ENCODE data around the gene RAET1E.
A peak's percentile ranks its signal among the peaks of the same experiment; 100 is the strongest.
"Not testable (repeated sequence)": the region's sequence is repeated elsewhere in the genome, so short reads cannot be mapped to it uniquely, and the experiment has no call there.

Gene RAET1E

DNA sequence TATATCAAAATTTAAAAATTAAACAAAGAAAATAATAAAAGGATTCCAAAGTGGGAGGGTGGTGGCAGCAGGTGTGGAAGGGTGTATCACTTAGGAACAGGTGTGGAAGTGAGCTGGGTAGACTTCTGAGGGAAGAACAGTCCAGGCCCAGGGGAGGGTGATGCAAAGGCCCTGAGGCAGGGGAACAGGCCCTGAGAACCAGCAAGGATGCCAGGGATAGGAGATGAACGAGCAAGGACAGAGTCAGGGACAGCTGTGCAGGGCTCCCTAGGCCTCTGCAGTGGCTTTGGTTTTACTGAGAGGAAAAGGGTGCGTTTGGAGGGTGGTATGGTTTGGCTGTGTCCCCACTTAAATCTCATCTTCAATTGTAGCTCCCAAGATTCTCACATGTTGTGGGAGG is 9.4 kb upstream of the RAET1E start:
- DNase-seq = no peak

DNA sequence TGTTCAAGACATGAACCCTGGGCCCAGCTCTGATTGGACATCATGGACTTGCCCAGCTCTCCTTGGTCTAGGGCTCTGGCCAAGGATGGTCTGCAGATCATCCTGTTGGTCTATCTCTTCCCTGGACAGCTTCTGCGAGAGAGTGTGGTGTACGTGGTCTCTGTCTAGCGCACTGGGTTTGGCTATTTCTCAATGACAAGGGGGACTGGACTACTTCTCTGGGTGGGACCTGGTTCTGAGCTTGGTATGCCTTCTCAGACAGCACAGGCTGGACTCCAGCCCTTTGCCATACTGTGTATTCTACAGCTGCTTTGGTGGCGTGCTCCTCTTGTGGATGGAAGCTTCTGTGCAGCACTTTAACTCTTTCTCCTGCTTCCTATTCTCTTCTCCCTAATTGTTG is 8.5 kb upstream of the RAET1E start:
- no peak for DNase-seq

DNA sequence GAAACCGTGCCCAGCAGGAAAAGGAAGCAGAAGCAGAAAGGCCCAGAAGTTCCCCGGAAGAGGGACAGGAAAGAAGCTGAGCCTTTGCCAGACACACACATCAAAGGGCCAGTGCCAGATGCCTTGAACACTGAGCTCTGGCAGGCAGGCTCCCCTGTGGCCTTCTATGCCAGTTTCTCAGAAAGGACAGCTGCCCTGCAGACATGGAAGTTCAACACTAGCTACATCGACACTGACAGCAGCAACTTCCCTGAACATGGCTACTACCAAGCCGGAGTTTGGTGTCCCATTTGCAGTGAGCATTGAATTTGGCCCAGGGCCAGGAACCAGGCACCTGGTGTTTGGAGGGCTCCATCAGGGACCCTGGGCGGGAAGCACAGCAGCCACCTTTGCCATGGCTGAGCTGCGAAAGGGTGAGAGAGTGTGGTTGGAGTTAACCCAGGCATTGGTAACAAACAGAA is 8.0 kb upstream of the RAET1E start:
- no peak for DNase-seq

DNA sequence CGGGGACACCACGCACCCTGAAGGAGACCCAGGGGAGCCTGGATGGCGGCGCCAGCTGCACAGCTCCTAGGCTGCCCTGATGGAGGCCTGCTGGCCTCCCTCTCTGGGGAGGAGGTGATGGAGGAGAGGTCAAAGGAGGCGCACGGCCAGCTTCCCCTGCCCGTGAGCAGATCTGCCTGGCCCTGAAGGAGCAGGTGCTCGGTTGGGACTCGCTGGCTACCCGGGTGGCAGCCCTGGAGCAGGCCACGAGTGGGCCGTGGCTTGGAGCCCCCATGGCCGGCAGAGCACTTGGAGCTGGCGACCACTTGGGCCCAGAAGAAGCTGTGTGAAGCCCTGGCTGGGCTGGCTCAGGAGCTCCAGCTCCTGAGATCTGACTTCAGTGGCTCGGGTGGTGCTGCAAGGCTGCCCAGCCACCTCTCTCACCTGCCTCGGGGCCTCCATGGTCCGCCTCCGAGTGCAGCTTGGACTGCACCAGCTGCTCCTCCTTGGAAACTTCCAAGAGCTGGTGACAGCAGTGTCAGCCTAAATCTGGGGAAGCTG is 7.5 kb upstream of the RAET1E start:
- no peak for DNase-seq

DNA sequence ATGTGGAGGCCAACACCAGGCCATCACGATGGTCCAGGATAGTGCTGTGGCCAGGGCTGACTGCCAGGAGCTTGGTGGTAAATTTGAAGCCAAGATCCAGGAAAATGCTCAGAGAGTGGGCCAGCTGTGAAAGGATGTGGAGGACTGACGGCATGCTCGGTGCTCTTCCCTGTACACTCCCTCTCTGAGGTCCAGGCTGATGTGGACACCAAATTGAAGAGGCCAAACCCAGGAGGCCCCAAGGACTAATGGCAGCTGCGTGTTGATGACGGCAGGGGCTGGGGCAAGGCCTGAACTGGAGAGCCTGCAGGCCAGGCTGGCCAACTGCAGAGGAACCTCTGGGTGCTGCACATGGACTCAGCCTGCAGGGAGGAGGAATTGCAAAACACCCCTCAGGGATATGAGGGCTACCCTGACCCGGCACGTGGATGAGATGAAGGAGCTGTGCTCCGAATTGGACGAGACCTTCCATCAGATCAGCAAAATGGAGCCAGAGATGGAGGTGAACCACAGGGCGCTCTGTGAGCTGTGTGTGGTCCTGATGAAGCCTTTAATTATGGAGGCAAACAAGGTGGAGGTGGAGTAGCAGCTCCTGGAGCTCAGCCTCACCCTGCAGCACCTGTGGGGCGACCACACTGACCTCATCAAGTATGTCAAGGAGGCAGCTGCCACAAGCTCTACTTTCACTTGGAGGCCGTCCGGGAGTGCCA is 6.9 kb upstream of the RAET1E start:
- no peak for DNase-seq

DNA sequence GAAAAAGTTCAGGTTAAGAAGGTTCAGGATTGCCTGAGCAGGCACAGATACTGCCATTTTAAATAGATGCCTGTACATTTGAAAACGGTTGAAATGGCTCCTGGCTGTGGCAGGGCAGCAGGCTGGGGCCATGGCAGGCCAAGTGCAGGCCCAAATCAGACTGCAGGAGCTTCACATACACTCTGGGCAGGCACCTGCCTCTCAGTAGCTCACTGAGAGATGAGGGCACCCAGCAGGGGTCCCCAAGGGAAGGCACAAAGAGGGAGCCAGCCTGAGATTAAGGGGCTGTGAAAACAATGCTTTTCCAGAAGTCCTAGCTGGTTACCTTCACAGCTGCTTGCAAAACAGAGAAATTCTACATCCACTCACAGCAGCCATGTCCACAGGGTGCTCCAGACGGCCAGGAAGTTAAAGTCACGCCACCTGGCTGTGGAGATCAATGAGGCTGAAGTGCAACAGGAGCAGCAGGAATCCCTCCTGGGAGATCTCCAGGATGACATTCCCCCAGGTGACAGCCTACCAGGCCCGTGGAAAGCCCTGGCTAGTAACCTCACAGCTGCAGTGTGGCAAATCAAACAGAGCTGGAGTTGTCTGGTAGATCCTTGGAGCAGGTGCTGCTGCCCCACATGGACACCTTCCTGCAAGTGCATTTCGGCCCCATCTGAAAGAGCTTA is 6.2 kb upstream of the RAET1E start:
- no peak for DNase-seq

DNA sequence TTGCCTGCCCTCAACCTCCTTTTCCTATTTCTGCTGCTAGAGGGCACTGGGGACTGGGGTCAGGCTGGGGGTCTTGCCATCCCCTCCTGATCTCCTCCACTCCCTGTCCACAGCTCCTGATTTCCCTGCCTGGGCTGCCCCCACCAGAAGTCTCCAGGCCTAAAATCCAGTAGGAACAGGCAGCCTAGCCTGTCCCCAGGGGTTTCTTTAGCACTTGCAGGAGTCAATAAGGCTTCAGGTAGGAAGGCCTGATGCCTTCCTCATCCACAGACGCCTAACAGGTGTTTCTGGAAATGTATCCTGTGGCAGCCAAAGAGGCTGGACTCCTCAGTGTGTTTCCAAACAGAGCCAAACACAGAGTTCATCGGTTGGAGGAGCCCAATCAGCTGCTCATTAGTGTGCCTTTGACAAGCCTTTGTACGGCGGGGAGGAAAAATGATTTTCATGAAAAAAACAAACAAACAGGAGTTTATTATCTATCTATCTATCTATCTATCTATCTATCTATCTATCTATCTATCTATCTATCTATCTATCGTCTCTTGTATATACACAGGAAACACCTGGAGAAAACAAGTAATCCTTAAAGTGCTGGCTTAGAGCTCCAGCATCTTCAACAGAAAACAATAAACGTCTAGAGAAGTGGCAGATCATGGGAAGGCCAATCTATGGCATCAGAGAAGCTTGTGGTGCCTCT is 3.7 kb upstream of the RAET1E start:
- DNase-seq = no peak

DNA sequence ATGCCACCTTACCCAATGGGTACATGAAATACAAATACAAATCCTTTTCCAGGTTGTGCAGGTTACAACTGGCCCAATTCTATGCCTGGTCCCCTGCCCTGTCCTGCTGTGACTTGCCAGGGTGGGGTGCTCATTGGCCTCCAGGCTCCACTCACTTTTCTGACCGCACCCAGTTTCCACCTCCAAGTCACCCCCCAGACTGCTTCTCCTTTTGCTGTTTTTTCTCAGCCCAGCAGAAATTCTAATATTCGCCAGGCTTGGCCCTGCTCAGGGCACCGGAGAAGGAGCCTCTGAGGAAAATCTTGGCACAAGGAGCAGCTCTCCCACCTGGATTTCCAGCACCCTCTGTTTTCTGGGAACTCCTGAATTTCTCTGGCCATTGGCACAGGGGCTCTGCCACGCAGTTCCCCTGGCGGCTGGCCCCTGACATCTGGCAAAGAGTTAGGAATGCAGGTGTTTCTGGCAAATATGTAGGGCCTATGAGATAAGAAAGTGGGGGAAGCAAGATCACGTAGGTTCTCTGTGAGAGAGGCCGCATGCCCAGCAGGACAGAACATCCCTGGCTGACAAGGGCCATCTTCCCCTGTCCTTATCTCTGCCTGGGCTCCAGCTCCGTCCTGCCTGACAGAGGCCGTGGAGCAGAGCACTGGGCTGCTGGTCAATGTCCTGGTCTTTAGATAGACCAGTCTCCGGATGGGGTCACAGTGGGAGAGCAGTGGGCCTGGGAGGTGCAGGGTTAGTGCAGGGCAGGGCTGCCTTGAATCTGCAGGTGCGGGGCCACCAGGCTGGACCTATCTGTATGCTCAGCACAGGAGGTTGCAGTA is 2.9 kb upstream of the RAET1E start:
- DNase-seq = no peak

DNA sequence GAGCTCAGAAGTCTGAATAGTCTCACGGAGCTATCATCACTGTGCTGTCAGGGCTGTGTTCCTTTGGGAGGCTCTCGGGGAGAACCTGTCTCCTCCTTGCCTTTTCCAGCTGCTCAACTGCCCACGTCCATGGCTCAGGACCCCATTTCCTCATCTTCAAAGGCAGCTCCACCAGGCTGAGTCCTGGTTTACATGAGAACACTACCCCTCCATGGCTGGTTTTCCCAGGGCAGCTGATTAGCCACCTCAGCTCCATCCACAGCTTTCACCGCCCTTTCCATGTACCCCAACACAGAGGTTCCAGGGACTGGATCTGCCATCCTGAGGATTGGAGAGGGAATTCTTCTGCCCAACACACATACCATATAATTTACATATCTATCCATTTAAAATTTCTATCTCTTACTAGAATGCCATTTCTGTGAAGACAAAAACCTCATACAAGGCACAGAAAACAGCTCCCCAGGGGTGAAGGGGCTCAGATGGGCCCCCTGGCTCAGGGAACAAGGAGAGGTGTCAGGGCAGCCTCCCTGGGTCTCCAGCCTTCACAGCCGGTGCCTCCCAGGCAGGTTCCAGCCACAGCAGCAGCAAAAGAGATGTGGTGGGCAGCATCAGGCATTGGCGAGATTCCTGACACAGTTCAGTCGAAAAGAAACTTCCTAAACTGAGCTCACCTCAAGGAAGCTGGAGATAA is 2.2 kb upstream of the RAET1E start:
- DNase-seq = no peak

DNA sequence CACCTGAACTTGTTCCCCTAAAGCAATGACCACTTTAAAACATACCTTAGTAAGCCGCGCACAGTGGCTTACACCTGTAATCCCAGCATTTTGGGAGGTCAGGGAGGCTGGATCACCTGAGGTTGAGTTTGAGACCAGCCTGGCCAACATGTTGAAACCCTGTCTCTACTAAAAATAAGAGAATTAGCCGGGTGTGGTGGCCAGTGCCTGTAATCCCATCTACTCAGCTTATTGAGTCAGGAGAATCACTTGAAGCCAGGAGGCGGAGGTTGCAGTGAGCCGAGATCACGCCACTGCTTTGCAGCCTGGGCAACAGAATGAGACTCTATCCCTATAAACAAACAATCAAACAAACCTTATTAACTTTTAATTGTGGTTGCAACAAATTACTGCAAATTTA is 1.6 kb upstream of the RAET1E start:
- no peak for DNase-seq

DNA sequence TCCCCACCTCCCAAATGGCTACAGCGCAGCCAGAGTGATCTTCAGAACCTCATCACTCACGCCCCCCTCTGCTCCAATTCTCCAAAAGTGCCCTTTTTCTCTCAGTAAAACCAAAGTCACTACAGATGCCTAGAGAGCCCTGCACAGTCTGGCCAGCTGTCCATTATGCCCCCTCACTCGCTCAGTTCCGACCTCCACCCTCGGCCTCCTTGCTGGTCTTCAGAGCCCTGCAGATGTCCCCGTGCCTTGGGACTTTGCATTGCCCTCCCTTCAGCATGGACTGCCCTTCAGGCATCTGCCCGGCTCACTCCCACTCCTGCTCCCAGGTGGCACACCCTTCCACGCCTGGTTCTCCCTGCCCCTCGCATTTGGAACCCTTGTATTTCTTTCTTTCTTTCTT is 1.1 kb upstream of the RAET1E start:
- DNase-seq = no peak

DNA sequence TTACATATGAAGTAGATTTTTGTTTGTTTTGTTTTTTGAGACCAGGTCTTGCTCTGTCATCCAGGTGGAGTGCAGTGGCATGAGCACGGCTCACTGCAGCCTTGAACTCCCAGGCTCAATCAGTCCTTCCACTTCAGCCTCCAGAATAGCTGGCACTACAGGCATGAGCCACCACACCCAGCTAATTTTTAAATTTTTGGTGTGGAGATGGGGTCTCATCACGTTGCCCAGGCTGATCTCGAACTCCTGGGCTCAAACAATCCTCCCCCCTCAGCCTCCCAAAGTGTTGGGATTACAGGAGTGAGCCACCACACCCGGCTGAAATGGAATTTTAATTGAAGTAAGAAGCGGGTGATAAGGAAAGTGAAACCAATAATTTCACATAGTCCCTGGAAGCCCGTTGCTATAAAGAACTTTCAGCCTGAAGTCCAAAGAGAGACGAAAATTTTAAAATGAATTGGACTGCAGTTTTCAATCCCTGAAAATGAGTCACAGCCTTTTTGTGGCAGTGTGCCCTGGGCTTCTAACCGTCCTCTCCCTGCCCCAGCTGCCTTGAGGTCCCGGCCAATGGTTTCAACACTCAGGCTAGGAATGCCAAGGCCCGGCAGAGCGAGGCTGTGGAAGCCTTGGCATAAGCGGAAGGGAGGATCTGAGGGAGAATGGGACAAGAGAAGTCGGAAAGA is 757 bp downstream of the RAET1E start:
- no peak for DNase-seq

DNA sequence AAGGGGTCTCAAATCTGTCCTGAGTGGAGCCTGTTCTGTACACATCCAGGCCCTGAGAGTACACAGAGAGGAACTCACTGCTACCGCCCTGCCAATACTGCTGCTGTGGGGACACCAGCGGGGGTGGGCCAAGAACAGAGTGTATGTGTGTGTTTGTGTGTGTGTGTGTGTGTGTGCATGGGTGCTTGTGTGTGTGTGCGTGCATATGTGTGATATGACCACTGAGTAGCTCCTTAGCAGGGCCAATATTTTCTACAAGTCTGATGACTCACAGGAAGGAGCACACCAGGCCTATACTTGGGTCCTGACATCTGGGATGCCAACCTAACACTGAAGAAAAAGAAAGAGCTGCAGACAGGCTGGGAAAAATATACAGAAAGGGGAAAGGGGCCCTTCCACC is 1.4 kb downstream of the RAET1E start:
- DNase-seq = no peak

DNA sequence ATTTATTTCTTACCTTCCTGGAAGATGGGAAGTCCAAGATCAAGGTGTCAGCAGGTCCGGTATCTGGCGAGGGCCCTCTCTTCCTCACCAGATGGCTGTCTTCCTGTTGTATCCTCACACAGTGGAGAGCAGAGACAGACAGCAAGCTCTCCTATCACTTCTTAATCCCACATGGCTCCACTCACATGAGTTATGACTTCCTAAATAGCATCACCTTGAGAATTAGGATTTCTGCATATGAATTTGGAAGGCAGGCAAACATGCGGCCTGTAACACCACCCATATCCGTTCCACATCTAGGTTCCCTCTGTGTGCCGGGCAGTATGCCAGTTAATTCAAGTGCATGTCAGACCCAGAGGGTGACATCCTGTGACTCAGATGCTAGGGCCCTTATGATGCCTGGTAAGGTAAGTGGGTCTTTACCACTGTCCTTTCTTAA is 2.1 kb downstream of the RAET1E start:
- DNase-seq = peak; percentile 11 to 37

DNA sequence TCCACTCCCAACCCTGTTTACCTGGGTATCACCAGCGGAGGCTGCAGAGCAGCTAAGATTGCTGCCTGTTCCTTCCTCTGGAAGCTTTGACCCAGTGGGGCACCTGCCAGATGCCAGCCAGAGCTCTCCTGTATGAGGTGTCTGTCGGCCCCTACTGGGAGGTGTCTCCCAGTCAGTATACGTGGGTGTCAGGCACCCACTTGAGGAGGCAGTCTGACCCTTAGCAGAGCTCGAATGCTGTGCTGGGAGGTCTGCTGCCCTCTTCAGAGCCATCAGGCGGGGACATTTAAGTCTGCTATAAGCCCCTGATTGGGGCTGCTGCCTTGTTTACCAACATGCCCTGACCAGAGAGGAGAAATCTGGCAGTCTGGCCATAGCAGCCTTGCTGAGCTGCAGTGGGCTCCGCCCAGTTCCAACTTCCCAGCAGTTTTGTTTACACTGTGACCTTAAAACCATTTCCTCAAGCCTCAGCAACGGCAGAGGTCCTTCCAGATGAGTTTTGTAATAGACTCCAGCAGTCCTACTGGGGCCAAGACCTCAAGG is 2.8 kb downstream of the RAET1E start:
- no peak for DNase-seq

DNA sequence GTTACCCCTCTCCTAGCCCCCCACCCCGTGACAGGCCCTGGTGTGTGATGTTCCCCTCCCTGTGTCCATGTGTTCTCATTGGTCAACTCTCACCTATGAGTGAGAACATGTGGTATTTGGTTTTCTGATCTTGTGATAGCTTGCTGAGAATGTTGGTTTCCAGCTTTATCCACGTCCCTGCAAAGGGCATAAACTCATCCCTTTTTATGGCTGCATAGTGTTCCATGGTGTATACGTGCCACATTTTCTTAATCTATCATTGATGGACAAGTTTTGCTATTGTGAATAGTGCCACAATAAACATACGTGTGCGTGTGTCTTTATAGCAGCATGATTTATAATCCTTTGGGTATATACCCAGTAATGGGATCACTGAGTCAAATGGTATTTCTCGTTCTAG is 6.0 kb downstream of the RAET1E start:
- not testable (repeated sequence) for DNase-seq

DNA sequence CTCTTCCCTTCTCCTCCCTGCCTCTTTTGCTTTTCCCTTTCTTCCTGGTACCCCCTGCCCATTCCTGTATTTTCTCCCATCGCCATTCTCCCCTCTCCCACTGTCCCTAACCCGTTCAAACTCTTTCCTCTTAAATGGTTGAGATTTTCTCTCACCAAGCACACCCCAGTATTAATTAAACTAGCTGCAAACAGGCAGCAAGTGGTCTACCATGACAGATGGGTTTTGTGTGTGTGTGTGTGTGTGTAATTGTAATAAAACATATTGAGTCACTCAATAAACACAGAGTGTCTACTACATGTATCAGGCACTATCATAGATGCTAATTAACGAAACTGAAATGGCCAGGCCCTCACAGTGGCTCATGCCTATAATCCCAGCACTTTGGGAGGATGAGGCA is 6.7 kb downstream of the RAET1E start:
- DNase-seq = no peak

DNA sequence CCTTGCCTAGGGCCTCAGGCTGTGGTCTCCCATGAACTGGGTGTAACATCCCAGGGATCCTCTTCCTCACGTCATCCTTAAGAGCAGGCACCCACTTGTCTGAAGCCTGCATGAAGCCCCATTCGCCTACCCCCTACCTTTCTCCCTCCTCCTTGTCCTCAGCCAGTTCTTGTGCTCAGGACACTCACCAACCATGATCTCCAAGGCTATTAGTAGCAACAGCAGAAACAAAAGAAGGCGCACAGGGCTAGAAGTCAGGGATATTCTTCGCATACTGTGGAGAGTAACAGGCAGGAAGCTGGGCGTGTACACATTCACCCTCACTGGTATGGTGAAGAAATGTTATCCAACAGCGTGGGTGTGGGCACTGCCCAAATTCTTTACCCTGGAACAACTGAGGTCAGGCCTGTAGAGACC is 7.3 kb downstream of the RAET1E start:
- DNase-seq = no peak

DNA sequence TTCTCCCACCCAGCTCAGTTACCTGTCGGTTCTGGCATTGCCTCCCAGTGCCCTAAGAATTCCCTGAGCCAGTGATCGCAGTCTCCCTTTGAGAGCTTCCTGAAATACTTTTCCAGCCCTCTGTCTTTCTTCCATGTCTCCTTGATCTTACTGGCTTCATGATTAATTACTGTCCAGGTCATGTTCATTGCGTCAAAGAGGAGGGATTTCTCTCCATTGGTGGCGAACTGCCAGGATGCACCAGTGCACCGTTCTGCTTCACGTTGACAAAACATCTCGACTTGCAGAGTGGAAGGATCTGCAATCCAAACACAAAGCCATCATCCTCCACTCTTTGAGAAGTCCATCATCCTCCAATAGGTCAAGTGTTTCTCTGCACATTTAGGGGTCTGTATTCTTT is 8.6 kb downstream of the RAET1E start:
- no peak for DNase-seq

DNA sequence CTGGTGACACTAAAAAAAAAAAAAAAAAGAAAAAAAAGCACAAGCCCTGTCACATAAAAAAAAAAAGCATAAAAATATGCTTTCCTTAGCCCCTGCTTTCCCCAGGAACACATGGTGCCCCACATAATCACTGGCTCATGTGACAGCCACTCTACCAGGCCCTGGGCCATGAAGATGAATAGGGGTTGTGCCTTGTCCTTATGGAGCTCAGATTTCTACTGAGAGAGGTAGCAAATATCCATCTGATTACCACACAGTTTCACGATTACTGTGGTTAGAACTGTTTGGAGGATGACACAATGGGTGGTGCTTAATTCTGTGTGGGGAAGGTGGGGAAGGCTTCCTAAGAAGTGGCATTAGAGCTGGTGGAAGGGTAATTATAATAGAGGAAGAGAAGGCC is 9.3 kb downstream of the RAET1E start:
- DNase-seq = no peak

DNA sequence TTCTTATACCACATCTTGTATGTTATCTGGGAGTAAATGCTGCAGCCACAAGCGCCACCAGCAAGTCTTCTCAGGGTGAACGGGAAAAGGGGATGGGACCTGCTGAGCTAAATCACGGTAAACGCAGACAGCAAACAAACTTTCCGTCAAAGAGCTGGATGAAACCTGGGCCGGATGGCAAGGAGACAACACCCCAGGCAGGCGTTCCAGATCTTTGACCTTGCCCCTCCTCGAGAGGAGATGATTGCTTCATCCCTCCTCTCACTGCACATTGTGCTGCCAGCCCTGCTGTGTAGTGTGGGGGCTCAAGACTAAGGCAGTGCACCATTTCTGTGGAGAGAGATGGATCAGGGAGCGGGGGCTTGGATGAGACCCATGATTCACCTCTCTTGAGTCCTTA is 9.8 kb downstream of the RAET1E start:
- DNase-seq = no peak
